Muscle of leg (tissue), 11 donors: ENCODE results near the gene SEC16A. TPM values are rescaled to one million over a fixed set of nuclear protein-coding genes. Genes with fewer than 3 reads are reported as not detected.

Source experiments
- DNase-seq: peaks from one replicate; pipeline ENCODE4 v3.0.0; 2013
- H3K27ac ChIP-seq: one replicate; pipeline ENCODE4 v1.5.1; 2013; ENCODE audit warnings: mild to moderate bottlenecking, low read length, control low read depth
- H3K27me3 ChIP-seq: one replicate; pipeline ENCODE4 v1.6.1; 2013; ENCODE audit warnings: low read length; ENCODE audit not compliant: control insufficient read depth, insufficient read depth
- H3K36me3 ChIP-seq: one replicate; pipeline ENCODE4 v1.6.1; 2013; ENCODE audit warnings: low read length; ENCODE audit not compliant: control insufficient read depth, insufficient read depth
- H3K4me1 ChIP-seq: one replicate; pipeline ENCODE4 v1.6.1; 2013; ENCODE audit warnings: low read length; ENCODE audit not compliant: control insufficient read depth, insufficient read depth
- H3K4me3 ChIP-seq: one replicate; pipeline ENCODE4 v1.5.1; 2013; ENCODE audit warnings: low read length, control low read depth
- H3K9me3 ChIP-seq: replicated peaks from 2 replicates; pipeline ENCODE4 v1.6.1; 2013; ENCODE audit warnings: low read depth, low read length; ENCODE audit not compliant: control insufficient read depth
- WGBS: methylation state at CpG from one replicate; pipeline ENCODE4 v1.1.5; 2013; ENCODE audit warnings: missing lambda C conversion rate; ENCODE audit not compliant: insufficient coverage; 5-methylcytosine and 5-hydroxymethylcytosine counted together
- polyA plus RNA-seq, 8 donors: library from polyadenylated mRNA; unstranded; fragments of 120-200 nt; gene quantifications; one replicate each; pipeline versions ENCODE4 v1.2.1 to v1.2.3, GENCODE V29; 2013; ENCODE audit warnings: inconsistent platforms in 1 of 8, low replicate concordance in 1 of 8; ENCODE audit not compliant: insufficient read length in 8 of 8, insufficient read depth in 1 of 8
- total RNA-seq: library from RNA; stranded (reverse); fragments of 120-200 nt; gene quantifications from one replicate; pipeline ENCODE4 v1.2.4, GENCODE V29; 2013

The SEC16A gene
- total and polyA plus RNA-seq, 9 donors, result 17.9 to 52.7 (median 37.0) TPM

- Histone ChIP-seq H3K9me3 (no peaks in the 10 kb centered on the region), H3K36me3 (peaks cover 90% of the 10 kb centered on the region), H3K4me1 (peaks cover 2% of the 10 kb centered on the region), H3K27ac (no peak overlapping the region), H3K27me3 (no peaks in the 10 kb centered on the region), H3K4me3 (no peak overlapping the region)
- 93% methylated on average over 8 of the region's 17 CpGs for WGBS
- no peak for DNase-seq
Observed at GRCh38 chr9:136393531-136393930, 89.3 kb downstream of the SEC16A start.

GRCh38 chr9:136392538-136393449, 90.0 kb downstream of the SEC16A start:
- no peaks in the 10 kb centered on the region for H3K9me3 ChIP-seq
- H3K36me3 ChIP-seq, result peaks cover 88% of the 10 kb centered on the region
- H3K4me1 ChIP-seq, result no peaks in the 10 kb centered on the region
- H3K4me3 ChIP-seq, result no peak overlapping the region
- DNase-seq, result peak; percentile 35
- H3K27ac ChIP-seq, result no peak overlapping the region
- WGBS, result 77% methylated on average over 18 of the region's 21 CpGs
- no peaks in the 10 kb centered on the region for H3K27me3 ChIP-seq

- H3K4me3 ChIP-seq, result no peak overlapping the region
- no peak for DNase-seq
- H3K9me3 ChIP-seq, result no peaks in the 10 kb centered on the region
- peaks cover 90% of the 10 kb centered on the region for H3K36me3 ChIP-seq
- no peaks in the 10 kb centered on the region for H3K27me3 ChIP-seq
- no peak overlapping the region for H3K27ac ChIP-seq
- WGBS, result 87% methylated on average over 27 of the region's 28 CpGs
- H3K4me1 ChIP-seq, result no peaks in the 10 kb centered on the region
Observed at GRCh38 chr9:136391737-136392537, 90.9 kb downstream of the SEC16A start.

Other genes with a start within 250 kb of the SEC16A start
- 4.1 TPM for gene QSOX2, start 237.2 kb downstream of the SEC16A start, total RNA-seq
- gene QSOX2, start 237.2 kb downstream of the SEC16A start, polyA plus RNA-seq, result 10 to 100 TPM in 3 of 8 donors, 1 to 10 TPM in 5; 7.0 to 11.8 (median 8.7) TPM
- gene CCDC187, start 178.9 kb downstream of the SEC16A start, total RNA-seq, result 0.04 TPM
- gene CCDC187, start 178.9 kb downstream of the SEC16A start, polyA plus RNA-seq, result under 1 TPM; 0.01 to 0.16 (median 0.08) TPM
- 25.1 TPM for gene GPSM1, start 155.5 kb downstream of the SEC16A start, total RNA-seq
- 10 to 100 TPM; 22.8 to 36.0 (median 27.3) TPM for gene GPSM1, start 155.5 kb downstream of the SEC16A start, polyA plus RNA-seq
- gene DNLZ, start 119.3 kb downstream of the SEC16A start, total RNA-seq, result 30.2 TPM
- 10 to 100 TPM in 4 of 8 donors, 1 to 10 TPM in 4; 8.1 to 31.5 (median 9.8) TPM for gene DNLZ, start 119.3 kb downstream of the SEC16A start, polyA plus RNA-seq
- 1.2 TPM for gene CARD9, start 109.4 kb downstream of the SEC16A start, total RNA-seq
- gene CARD9, start 109.4 kb downstream of the SEC16A start, polyA plus RNA-seq, result 1 to 10 TPM; 1.1 to 2.7 (median 1.5) TPM
- 3.1 TPM for gene SNAPC4, start 82.9 kb downstream of the SEC16A start, total RNA-seq
- 1 to 10 TPM; 4.9 to 7.1 (median 6.2) TPM for gene SNAPC4, start 82.9 kb downstream of the SEC16A start, polyA plus RNA-seq
- gene ENTR1, start 72.4 kb downstream of the SEC16A start, total RNA-seq, result 20.9 TPM
- 10 to 100 TPM; 28.9 to 35.0 (median 32.6) TPM for gene ENTR1, start 72.4 kb downstream of the SEC16A start, polyA plus RNA-seq
- 24.6 TPM for gene PMPCA, start 72.4 kb downstream of the SEC16A start, total RNA-seq
- gene PMPCA, start 72.4 kb downstream of the SEC16A start, polyA plus RNA-seq, result 10 to 100 TPM; 33.4 to 49.9 (median 41.3) TPM
- 5.9 TPM for gene INPP5E, start 43.2 kb downstream of the SEC16A start, total RNA-seq
- 10 to 100 TPM in 5 of 8 donors, 1 to 10 TPM in 3; 8.9 to 14.4 (median 11.0) TPM for gene INPP5E, start 43.2 kb downstream of the SEC16A start, polyA plus RNA-seq
- 16.7 TPM for gene NOTCH1, start 63.0 kb upstream of the SEC16A start, total RNA-seq
- 10 to 100 TPM; 18.5 to 39.5 (median 27.9) TPM for gene NOTCH1, start 63.0 kb upstream of the SEC16A start, polyA plus RNA-seq
- gene EGFL7, start 179.9 kb upstream of the SEC16A start, total RNA-seq, result 78.4 TPM
- 10 to 100 TPM; 56.8 to 95.9 (median 63.5) TPM for gene EGFL7, start 179.9 kb upstream of the SEC16A start, polyA plus RNA-seq
- gene AGPAT2, start 204.4 kb upstream of the SEC16A start, total RNA-seq, result 12.6 TPM
- gene AGPAT2, start 204.4 kb upstream of the SEC16A start, polyA plus RNA-seq, result 10 to 100 TPM; 11.3 to 22.2 (median 14.9) TPM
- 20.3 TPM for gene DIPK1B, start 229.5 kb upstream of the SEC16A start, total RNA-seq
- gene DIPK1B, start 229.5 kb upstream of the SEC16A start, polyA plus RNA-seq, result 10 to 100 TPM; 14.1 to 25.3 (median 21.3) TPM